Mucosa of descending colon (tissue), 3 donors: ENCODE data around the gene KRTAP17-1. TPM values are rescaled to one million over a fixed set of nuclear protein-coding genes. Genes with fewer than 3 reads are reported as not detected.

Experiments used
- ATAC-seq: fragments of 200-7000 bp; cut with Tn5 transposase; one replicate; pipeline ENCODE4 v1.9.1; 2020; ENCODE audit warnings: mild to moderate bottlenecking, moderate library complexity
- DNase-seq, 3 donors: peaks; one replicate each; pipeline ENCODE4 v3.0.0-alpha.2; 2020
- H3K36me3 ChIP-seq: fragments of 200-600 bp; one replicate; pipeline ENCODE4 v1.8.0; 2021; ENCODE audit warnings: low read depth, mild to moderate bottlenecking
- H3K4me1 ChIP-seq: fragments of 200-600 bp; one replicate; pipeline ENCODE4 v1.8.0; 2021; ENCODE audit warnings: low read depth, mild to moderate bottlenecking
- H3K4me3 ChIP-seq: fragments of 200-600 bp; one replicate; pipeline ENCODE4 v1.8.0; 2021; ENCODE audit warnings: mild to moderate bottlenecking
- H3K9me3 ChIP-seq: fragments of 200-600 bp; one replicate; pipeline ENCODE4 v1.8.0; 2021; ENCODE audit warnings: mild to moderate bottlenecking
- intact Hi-C, 2 donors: fragments of 100-400 bp; cut with DNase I in 1 of 2; cut with micrococcal nuclease in 1 of 2; formaldehyde crosslinking; loops; one replicate each; pipeline versions ENCODE4 v1.11.0 to v1.11.1; 2022; cut with DNase I, micrococcal nuclease
- total RNA-seq, 3 donors: library from RNA; stranded (reverse); fragmentation: NEBNext Ultra II Directional in 2 of 3; extraction: Animal tissue kit (Norgen Biotek cat#: 25700) in 2 of 3; gene quantifications; one replicate each; pipeline versions ENCODE4 v1.2.1 to v1.2.4, GENCODE V29; 2021 to 2023
- TF ChIP-seq, protein P1 (sequence below): fragments of 200-600 bp; IDR thresholded peaks from one replicate; pipeline ENCODE4 v1.8.0; 2022; ENCODE audit warnings: antibody characterized with exemption, mild to moderate bottlenecking
- donor health status: DM: no; HTN: no; CAD: no; lungs with moderate emphysema.
- donor health status: DM: no; HTN: no; CAD: no.
- donor health status: DM: no; HTN: yes; CAD: no.

KRTAP17-1 gene
- total RNA-seq, 3 donors from 2014 or later = not detected

DNA sequence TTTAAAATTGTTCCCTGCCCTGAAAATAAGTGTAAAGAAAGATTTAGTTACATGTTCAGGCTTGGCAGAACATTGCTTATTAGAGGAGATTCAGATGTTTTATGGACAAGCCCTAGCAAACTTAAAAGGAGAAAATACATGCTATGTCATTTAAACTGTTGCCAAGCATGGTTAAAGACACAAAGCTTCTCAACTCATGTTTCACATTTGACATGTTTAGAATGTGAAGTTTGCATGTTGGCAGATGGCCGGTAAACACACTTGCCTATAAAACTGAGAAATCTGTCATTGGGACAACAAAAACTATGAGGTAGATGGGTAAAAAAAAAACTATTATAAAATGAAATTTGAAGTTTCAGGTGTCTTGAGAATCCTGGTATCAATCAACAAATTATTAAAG, 18.7 kb downstream of the KRTAP17-1 start:
- ATAC-seq (no peak), DNase-seq (no peak)
- TF ChIP-seq, protein P1, sequence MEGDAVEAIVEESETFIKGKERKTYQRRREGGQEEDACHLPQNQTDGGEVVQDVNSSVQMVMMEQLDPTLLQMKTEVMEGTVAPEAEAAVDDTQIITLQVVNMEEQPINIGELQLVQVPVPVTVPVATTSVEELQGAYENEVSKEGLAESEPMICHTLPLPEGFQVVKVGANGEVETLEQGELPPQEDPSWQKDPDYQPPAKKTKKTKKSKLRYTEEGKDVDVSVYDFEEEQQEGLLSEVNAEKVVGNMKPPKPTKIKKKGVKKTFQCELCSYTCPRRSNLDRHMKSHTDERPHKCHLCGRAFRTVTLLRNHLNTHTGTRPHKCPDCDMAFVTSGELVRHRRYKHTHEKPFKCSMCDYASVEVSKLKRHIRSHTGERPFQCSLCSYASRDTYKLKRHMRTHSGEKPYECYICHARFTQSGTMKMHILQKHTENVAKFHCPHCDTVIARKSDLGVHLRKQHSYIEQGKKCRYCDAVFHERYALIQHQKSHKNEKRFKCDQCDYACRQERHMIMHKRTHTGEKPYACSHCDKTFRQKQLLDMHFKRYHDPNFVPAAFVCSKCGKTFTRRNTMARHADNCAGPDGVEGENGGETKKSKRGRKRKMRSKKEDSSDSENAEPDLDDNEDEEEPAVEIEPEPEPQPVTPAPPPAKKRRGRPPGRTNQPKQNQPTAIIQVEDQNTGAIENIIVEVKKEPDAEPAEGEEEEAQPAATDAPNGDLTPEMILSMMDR = no peak
- H3K36me3 ChIP-seq = no peaks in the 10 kb centered on the region
- H3K4me1 ChIP-seq = no peaks in the 10 kb centered on the region
- intact Hi-C loops = no loop called here
- H3K9me3 ChIP-seq = no peaks in the 10 kb centered on the region
- no peak overlapping the region for H3K4me3 ChIP-seq

- DNase-seq = no peak
- Histone ChIP-seq H3K4me1 (no peaks in the 10 kb centered on the region), H3K4me3 (no peak overlapping the region), H3K36me3 (no peaks in the 10 kb centered on the region), H3K9me3 (no peaks in the 10 kb centered on the region)
- intact Hi-C loops = no loop called here
- ATAC-seq = no peak
- TF ChIP-seq, protein P1 = no peak
Observed at GRCh38 chr17:41294016-41294415, 21.5 kb downstream of the KRTAP17-1 start.

GRCh38 chr17:41287050-41287449, 28.5 kb downstream of the KRTAP17-1 start:
- H3K4me1 ChIP-seq = no peaks in the 10 kb centered on the region
- H3K36me3 ChIP-seq = no peaks in the 10 kb centered on the region
- H3K9me3 ChIP-seq = no peaks in the 10 kb centered on the region
- TF ChIP-seq, protein P1 = no peak
- H3K4me3 ChIP-seq = no peak overlapping the region
- DNase-seq (no peak), ATAC-seq (no peak)
- intact Hi-C loops = no loop called here

GRCh38 chr17:41284546-41284945, 31.0 kb downstream of the KRTAP17-1 start:
- Histone ChIP-seq H3K4me3 (no peak overlapping the region), H3K9me3 (no peaks in the 10 kb centered on the region), H3K4me1 (no peaks in the 10 kb centered on the region), H3K36me3 (no peaks in the 10 kb centered on the region)
- intact Hi-C loops = no loop called here
- TF ChIP-seq, protein P1 = no peak
- ATAC-seq (no peak), DNase-seq (no peak)

GRCh38 chr17:41284043-41284442, 31.5 kb downstream of the KRTAP17-1 start:
- no peak overlapping the region for H3K4me3 ChIP-seq
- no peak for DNase-seq
- ATAC-seq = no peak
- no peaks in the 10 kb centered on the region for H3K36me3 ChIP-seq
- intact Hi-C loops = no loop called here
- H3K4me1 ChIP-seq = no peaks in the 10 kb centered on the region
- H3K9me3 ChIP-seq = no peaks in the 10 kb centered on the region
- TF ChIP-seq, protein P1 = no peak
